Measurements from ENCODE around the gene EEF1E1.

Gene EEF1E1

DNA sequence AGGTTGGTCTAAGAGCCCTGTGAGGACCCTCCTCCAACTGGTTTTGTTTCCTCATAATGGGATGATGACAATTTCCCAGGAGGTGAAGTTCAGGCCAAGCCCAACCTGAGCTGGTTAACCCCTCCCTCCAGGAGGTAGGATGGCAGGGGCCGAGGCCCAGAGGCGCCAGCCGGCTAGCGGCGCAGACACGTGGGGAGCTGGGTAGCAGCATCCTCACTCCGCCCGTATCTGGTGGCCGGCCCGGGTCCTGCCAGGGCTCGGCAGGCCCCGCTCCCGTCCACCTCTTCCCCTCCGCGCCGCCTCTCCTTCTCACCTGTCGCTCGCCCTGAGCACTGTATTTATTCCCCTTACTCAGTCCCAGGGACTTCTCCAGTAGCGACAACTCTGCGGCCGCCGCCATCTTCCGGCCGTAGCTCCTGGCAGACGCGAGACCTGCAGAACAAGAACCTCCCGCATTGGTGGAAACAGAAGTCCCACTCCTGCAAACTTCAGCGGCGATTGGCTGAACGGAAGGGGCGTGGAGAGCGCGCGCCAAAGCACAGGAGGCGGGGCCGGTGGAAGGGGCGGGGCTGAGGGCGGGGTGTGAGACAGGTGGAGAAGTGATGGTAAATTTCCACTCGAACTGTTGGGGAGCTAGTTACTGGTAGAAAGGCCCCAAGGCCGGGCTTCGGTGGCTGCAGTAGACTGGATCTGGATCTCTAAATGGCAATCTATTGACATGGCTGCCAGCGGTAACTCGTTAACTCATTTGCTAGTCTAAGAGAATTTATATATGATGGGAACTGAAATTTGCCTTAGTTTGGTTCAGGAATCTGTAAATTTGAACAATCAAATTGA is at the start of gene EEF1E1:
EEF1E1 (minus strand) TSS at position 427 of the 837 bp plus-strand sequence; CDS start at position 400, 27 bp downstream.
- DNase-seq (ENCODE audit: low read depth in 2 of 2), result peak; percentile 95 to 98

DNA sequence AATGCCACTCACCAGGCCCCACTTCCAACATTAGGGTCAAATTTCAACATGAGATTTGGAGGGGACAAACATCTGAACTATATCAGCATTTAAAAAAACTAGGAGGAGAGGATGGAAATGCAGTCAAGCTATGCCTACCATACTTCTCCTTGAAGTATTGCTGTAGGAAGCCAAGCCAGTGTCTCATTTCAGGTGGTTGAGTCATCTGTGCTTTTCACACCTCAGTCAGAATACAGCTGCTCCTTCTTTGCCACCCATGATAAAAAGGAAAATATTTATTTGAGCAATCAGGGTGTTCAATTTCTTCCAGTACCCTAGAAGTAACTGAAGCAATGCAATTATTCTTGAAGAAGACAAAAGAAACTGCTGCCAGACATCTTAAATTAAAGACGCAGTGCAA is 47.0 kb upstream of the EEF1E1 start:
- no peak for DNase-seq (ENCODE audit: low read depth in 2 of 2)

DNA sequence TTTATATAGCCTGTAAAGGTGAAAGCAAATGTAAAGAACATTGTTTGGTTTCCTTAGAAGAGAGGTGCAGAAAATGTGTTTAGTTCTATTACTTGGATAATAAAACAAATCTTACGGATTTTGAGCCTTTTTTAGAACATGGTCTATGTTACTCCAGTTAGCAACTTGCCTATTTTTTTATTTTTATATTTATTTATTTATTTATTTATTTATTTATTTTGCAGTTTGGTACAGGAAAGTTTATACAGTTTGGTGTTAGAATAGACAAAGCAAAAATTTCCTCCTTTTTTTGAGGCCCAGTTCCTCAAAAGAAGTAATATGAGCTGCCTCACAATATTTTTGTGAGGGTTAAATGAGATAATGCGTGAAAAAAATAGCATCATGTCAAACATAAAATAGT is 41.6 kb upstream of the EEF1E1 start:
- DNase-seq (ENCODE audit: low read depth in 2 of 2), result no peak

DNA sequence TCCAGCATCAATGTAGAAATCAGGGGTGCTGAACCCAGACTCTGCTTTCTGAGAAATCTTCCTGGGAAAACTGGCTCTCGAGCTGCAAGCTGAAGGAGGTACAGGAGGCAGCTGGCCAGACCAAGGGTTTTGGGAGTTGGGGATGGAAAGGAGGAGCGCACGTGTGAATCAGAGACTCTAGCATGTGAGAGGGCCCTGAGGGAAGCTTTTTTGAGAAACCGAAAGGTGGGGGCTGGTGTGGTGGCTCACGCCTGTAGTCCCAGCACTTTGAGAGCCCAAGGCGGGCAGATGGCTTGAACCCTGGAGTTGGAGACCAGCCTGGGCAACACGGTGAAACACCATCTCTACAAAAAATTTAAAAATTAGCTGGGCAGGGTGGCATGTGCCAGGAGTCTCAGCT is 37.1 kb upstream of the EEF1E1 start:
- no peak for DNase-seq (ENCODE audit: low read depth in 2 of 2)

DNA sequence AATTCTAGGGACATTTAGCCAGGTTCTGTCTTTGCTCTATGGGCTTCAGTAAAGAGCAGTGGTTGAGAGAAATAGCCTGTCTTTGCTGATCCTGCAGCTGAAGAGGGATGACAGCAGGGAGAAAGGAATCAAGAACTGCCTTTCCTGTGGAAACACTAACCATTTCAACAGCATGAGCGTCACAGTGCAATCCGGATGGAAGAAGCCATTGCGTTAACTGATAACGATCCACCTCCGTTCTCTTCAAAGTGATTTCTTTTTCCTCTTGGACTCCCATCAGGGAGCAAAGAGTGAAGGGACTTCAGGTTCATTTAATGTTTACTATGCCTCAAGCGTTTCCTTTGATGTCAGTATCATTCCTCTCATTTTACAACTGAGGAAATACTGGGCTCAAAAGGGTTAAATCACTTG is 35.2 kb upstream of the EEF1E1 start:
- no peak for DNase-seq (ENCODE audit: low read depth in 2 of 2)

DNA sequence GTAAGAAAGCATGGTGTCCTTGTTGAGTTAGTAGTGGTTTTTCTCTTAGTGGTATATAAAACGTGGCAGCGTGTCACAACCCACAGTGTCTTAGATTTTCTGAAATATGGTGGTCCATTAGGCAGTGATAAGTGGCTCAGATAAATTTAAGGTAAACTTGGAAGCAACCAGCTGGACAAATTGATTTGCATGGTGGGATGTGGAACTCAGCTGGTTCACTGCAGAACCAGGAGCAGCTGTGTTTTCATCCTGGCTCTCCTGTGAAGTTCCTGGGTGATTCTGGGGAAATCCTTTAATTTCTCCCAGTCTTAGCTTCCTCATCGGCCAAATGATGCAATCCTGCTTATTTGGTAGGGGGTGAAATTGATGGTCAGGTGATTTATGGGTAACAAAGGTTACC is 32.9 kb upstream of the EEF1E1 start:
- DNase-seq (ENCODE audit: low read depth in 2 of 2), result no peak

DNA sequence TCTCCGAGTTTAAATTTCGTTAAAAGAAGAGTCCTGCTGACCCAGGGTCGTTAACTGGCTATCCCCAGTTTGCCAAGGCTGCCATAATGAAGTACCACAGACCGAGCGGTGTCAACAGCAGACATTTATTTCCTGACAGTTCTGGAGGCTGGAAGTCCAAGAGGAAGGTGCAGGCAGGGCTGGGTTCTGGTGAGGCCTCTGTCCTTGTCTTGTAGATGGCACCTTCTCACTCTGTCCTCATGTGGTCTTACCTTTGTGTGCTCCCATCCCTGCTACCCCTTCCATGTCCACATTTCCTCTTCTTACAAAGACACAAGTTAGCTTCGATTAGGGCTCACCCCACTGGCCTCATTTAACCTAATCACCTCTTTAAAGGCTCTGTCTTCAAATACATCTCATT is 29.8 kb upstream of the EEF1E1 start:
- no peak for DNase-seq (ENCODE audit: low read depth in 2 of 2)

DNA sequence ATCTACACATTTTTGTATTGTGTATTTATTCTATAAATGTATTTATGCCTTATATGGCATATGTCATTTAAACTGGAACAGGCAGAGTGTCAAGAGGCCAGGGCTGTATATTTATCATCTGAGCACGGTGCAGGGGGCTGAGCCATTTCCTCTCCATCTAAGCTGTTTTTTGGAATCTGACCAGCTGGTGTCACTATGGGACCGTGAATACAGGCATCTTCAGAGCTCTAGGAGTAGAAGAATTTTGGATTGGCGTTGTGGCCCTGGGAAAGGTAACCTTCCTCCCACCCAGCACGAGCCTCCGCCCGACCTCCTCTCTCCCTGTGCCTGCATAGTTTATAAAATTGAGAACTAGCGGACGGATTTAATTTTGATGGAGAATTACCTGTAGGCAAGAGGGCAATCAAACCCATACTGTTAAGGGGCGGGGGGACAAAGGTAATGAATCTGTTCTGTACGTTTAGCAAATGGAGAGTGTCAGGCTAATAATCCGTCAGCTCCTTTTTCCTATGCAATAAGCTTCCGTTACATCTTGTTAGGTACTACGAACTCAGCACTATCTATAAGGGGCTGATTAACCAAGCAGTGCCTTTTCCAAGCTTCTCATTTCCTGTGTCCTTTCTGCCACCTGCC is 29.0 kb upstream of the EEF1E1 start:
- peak; percentile 4 to 20 for DNase-seq (ENCODE audit: low read depth in 2 of 2)

DNA sequence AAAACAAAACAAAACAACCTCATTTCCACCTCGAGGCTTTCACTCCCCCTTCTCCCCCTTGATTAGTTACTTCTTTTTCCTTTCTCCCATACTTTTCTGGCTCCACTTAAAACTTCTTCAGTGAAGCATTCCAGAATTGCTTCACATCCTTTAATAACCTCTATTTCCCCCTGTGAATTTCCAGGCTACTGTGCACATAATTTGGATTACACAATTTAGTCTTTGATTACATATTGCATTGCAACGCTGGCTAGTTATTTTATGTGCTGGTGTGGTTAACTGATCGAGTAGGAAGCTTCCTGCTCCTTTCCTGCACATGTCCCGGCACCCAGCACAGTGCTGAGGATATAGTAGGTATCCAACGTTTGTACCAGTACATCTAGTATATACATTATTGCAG is 28.1 kb upstream of the EEF1E1 start:
- no peak for DNase-seq (ENCODE audit: low read depth in 2 of 2)

DNA sequence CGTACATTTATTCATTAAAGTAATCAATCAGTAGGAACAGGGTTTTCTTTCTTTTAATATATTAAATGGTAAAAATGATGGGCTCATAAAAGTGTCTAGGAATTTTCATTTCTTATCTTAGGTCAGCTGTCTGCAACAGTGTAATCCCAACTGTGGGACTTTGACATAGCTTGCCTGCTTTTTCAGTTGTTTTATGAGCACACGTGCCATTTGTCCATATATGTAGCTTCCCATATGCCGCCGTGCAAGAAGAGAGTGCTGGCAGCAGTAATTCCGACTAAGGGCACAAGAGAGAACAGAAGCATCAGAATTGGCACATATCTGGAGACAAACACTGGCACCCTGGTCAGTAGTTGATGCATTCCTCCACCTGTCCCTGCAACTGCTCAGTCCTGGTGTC is 20.9 kb upstream of the EEF1E1 start:
- DNase-seq (ENCODE audit: low read depth in 2 of 2), result no peak

DNA sequence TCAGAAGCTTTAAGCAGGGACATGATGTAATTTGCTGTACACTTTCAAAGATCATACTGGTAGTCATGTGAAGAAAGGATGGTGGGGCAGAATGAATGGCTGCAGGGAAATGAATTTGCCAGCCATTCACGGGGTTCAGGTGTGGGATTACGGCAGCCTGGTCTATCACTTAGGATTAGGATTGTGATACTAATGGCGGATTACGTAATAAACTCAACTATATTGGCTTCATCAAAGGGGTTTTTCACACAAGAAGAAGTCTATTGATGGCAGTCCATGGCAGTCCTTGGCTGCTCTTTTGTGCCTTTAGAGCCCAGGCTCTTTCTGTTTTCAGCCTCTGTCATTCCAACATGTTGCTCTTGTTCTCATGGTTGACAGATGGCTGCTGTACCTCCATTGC is 12.6 kb upstream of the EEF1E1 start:
- DNase-seq (ENCODE audit: low read depth in 2 of 2), result no peak

DNA sequence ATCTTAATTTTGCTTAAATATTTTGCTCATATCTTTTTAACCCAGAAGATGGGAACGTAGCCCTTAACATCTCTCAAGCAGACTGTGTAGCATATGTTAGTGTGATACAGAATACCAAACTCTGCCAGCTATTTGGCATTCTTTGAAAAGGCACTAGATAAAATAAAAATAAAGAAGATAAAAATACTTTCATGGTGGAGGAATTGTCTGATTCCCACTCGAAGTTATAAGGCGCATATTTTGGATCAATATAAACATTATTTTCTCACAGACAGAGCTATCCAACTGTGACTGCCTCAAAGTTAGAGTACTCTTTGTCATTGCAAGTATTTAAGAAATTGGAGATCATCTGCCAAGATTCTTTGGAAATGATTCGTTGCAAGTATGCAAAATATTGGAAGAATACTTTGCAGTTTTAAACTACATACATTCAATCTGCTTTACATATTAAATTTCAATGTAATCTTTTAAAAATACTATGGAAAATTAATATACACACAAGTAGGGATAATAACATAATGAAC is 10.8 kb upstream of the EEF1E1 start:
- DNase-seq (ENCODE audit: low read depth in 2 of 2), result no peak

DNA sequence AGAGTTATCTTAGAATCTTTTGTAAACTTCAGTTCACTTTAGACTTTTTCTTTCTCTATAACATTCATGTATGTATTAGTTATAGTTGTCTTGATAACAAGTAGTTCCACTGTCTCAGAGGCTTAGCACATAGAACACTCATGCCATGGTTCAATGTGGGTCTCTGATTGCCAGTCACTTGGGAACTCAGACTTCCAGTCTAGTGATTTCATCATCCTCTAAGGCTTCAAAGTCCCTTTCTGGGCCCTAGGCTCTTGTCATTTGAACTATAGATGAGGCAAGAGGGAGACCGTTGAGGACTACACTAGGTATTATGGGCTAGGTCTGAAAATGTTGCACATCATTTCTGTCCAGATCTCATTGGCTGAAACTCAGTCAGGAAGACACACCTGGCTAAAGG is 8.4 kb upstream of the EEF1E1 start:
- DNase-seq (ENCODE audit: low read depth in 2 of 2), result no peak

DNA sequence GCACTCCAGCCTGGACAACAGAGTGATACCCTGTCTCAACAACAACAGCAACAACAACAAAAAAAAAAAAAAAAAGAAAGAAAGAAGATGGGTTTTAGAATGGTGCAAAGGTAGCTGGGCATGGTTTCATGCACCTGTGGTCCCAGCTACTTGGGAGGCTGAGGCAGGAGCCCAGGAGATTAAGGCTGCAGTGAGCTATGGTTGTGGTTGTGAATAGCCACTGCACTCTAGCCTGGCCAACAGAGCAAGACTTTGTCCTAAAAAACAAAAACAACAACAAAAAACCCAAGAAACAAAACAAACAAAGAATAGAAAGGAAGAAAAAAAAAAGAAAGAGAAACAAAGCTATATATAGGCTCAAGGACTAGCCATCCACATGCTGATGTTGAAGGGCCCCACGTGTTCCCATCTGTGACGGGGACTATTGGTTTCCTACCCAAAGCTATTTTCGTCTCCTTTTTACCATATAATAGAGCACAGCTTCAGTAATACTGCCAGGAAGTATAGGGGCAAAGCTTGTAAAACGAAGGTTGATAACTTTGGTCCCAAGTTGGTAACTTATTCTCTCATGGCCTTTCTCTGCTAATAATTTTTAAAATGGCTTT is 7.9 kb upstream of the EEF1E1 start:
- no peak for DNase-seq (ENCODE audit: low read depth in 2 of 2)

DNA sequence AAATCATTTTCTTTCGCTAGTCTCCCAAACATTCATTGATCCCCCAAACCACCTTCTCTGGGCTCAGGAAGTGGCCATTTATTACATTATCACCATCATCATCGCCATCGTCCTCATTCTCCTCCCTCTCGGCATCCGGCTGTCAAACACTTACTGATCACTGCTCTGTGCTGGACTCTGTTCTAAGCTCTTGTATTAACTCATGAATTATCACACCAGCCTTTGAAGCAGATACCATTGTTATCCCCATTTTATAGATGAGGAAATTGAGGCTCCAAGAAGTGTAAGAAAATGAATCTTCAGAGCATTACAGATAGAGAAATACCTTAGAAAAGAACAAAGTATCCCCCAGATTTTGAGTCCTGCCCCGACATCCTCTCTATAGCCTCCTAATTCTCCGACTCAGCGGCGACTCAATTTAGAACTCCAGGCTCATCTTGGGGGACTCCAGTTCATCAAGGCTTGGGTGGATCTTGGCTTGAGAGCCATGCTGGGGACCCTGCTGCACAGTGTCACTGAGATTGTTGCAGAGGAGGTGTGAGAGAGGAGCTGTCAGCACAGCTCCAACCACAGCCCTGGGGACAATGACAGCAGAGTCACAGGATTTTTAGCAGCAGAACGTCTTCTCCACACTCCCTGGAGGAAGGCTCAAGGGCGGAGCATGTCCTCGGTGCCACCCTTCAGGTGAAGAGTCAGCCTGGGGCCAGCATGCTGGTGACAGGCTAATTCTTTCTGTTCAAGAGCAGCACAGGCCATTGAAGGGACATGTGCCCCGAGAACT is 6.6 kb upstream of the EEF1E1 start:
- DNase-seq (ENCODE audit: low read depth in 2 of 2), result no peak

DNA sequence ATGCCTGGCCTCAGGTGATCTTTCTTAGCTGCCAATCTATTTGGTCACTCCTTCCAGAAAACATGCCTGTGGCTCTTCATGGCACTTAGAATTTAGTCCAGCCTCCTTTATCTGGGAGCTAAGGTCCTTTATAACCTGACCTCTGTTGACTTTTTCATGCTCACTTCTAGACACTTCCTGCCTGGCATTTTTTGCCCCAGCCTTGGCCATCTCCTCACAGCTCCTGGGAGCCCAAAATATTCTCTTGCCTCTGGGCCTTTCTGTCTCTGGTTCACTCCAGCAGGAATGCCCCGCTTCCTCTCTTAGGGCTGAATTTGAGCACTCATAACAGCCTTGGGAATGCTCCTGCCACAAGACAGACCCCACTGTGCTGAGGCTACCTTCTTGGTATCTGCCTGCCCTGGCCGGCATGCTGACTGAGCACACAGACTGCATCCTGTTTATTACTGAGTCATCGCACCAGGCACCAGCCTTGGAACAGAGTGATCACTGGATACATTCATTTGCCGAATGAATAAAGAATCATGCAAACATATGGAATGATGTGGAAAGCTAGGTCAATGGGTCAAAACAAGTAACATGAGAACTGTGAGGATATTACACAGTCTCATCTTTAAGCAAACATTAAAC is 5.8 kb upstream of the EEF1E1 start:
- no peak for DNase-seq (ENCODE audit: low read depth in 2 of 2)

DNA sequence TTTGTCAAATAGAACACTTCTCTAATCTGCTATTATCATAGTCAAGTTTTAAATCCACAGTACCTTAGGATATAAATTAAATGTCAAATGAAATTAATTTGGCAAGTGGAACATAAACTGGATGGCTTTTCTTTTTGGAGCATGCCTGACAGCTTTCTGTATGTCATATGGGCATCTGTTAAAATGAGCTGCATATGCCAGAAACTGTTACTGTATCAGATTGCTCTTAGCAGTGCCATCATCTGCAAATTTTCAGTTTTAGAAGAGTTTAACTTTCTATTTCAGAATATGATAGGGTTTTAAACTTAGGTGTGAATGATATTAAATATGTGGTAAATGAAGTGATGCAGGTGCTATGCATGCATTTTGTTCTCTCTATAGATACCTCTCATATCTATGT is 3.4 kb upstream of the EEF1E1 start:
- DNase-seq (ENCODE audit: low read depth in 2 of 2), result no peak

DNA sequence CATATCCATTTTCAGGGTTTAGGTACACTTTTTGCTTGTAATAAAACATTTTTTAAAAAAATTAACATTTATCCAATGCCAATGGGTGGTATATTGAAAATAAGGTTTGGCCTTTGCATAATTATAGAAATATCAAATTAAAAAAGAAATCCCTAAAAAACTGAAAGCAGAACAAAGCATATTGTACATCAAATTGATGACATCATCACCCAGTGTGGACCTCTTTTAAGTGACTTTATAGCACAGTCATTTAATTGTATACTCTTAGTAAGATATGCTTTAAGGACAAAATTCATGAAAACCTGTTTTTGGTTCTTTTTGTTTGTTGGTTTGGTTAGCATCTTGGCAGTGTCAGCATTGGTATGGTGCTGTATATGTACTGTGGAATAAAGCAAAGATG is 1.4 kb upstream of the EEF1E1 start:
- DNase-seq (ENCODE audit: low read depth in 2 of 2), result no peak

DNA sequence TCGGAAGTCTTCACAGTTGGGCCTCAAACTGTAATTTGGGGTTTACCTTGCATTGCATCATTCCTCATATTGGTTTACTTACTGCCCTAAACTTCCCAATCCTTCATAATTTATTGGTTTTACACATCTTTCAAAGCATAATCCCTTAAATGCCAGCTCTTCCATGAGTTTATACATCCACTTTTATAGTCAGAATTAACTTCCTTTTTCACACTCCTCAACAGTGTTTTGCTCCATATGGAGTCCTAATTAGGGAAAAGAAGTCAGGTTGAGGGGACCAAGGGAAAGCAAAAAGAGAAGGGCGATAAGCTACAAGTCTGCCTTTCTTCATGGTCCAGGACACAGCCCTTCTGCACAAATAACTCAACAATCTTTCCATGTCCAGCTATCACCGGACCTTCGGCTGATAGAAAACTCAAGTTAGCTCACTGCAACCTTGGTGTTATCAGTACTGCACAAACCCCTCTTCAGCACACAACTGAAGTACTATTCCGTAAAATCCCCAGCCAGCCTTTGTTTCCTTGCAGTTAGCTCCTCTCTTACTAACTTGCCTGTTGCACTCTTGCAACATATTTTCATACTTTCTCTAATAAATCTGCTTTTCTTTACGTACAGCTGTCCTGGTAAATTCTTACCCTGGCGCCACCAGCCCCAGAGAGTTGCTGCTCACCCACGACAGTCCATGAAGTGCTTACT is 2.0 kb downstream of the EEF1E1 start:
- no peak for DNase-seq (ENCODE audit: low read depth in 2 of 2)

DNA sequence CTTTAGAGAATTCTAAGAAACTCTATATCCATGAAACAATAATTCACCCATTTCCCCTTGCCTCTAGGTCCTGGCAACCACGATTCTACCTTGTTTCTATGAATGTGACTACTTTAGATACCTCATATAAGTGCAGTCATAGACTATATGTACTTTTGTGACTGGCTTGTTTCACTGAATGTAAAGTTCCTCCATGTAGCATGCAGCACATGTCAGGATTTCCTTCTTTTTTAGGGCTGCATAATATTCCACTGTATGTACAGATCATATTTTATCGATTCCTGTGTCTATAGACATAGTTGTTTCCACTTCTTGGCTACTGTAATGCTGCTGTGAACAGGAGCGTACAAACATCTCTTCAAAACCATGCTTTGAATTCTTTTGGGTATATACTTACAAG is 11.7 kb downstream of the EEF1E1 start:
- DNase-seq (ENCODE audit: low read depth in 2 of 2), result no peak

DNA sequence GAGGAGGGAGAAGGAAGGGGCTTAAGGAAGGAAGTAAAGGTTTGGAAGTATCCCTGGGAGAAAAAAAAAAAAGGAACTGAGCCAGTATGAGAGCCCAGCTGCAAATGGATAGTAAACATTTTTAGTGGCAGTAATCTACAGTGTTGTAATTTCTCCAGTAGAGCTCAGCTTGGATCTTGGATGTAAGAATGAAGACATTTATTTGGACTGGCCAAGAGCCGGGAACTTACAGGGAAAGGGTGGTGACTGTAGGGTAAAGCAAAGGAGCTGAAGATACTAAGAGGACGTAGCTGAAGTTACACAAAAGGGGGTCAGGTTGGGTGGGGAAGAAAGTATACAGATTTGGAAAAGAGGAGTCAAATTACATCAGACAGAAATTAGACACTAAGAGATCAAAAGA is 13.5 kb downstream of the EEF1E1 start:
- DNase-seq (ENCODE audit: low read depth in 2 of 2), result no peak
